ENCODE results near the gene EIPR1.

EIPR1 gene

GRCh38 chr2:3217646-3218045 lies 160.0 kb downstream of the EIPR1 start:
- TF ChIP-seq EZH2 (IDR thresholded peaks at IDR 0.05) (no peak), FOXP2 (optimal IDR thresholded peaks at IDR 0.05; ENCODE audit: control extremely low read depth, extremely low read length, insufficient read depth) (no peak), POLR2AphosphoS5 (IDR thresholded peaks at IDR 0.05; ENCODE audit: borderline replicate concordance, low read depth, low read length) (no peak)
- no peak for DNase-seq (ENCODE audit: low read depth, low spot score)
- Histone ChIP-seq H3K9ac (ENCODE audit: insufficient read length) (no peak overlapping the region), H3K36me3 (ENCODE audit: insufficient read depth, low read length) (no peaks in the 10 kb centered on the region), H3K4me3 (no peak overlapping the region), H3K27ac (no peak overlapping the region), H3K9me3 (ENCODE audit: low read depth, low read length) (no peaks in the 10 kb centered on the region)

GRCh38 chr2:3216841-3217495 lies 160.7 kb downstream of the EIPR1 start:
- Histone ChIP-seq H3K9me3 (ENCODE audit: low read depth, low read length) (no peaks in the 10 kb centered on the region), H3K36me3 (ENCODE audit: insufficient read depth, low read length) (no peaks in the 10 kb centered on the region)
- TF ChIP-seq EZH2 (IDR thresholded peaks at IDR 0.05) (no peak), POLR2AphosphoS5 (IDR thresholded peaks at IDR 0.05; ENCODE audit: borderline replicate concordance, low read depth, low read length) (no peak), FOXP2 (optimal IDR thresholded peaks at IDR 0.05; ENCODE audit: control extremely low read depth, extremely low read length, insufficient read depth) (no peak)

GRCh38 chr2:3214806-3215404 lies 162.7 kb downstream of the EIPR1 start:
- no peak for DNase-seq (ENCODE audit: low read depth, low spot score)
- H3K4me3 ChIP-seq, result no peak overlapping the region
- TF ChIP-seq FOXP2 (optimal IDR thresholded peaks at IDR 0.05; ENCODE audit: control extremely low read depth, extremely low read length, insufficient read depth) (no peak), EZH2 (IDR thresholded peaks at IDR 0.05) (no peak), POLR2AphosphoS5 (IDR thresholded peaks at IDR 0.05; ENCODE audit: borderline replicate concordance, low read depth, low read length) (no peak)
- no peak overlapping the region for H3K27ac ChIP-seq
- no peaks in the 10 kb centered on the region for H3K36me3 ChIP-seq (ENCODE audit: insufficient read depth, low read length)
- H3K9ac ChIP-seq (ENCODE audit: insufficient read length), result no peak overlapping the region
- H3K9me3 ChIP-seq (ENCODE audit: low read depth, low read length), result no peaks in the 10 kb centered on the region

More at GRCh38 chr2:3216841-3217495, 160.7 kb downstream of the EIPR1 start:
- no peak overlapping the region for H3K4me3 ChIP-seq
- H3K9ac ChIP-seq (ENCODE audit: insufficient read length), result no peak overlapping the region
- no peak overlapping the region for H3K27ac ChIP-seq
- no peak for DNase-seq (ENCODE audit: low read depth, low spot score)

GRCh38 chr2:3214065-3214464 lies 163.6 kb downstream of the EIPR1 start:
- H3K36me3 ChIP-seq (ENCODE audit: insufficient read depth, low read length), result no peaks in the 10 kb centered on the region
- no peak overlapping the region for H3K9ac ChIP-seq (ENCODE audit: insufficient read length)
- DNase-seq (ENCODE audit: low read depth, low spot score), result no peak
- no peak overlapping the region for H3K27ac ChIP-seq
- H3K9me3 ChIP-seq (ENCODE audit: low read depth, low read length), result no peaks in the 10 kb centered on the region
- H3K4me3 ChIP-seq, result no peak overlapping the region
- TF ChIP-seq POLR2AphosphoS5 (IDR thresholded peaks at IDR 0.05; ENCODE audit: borderline replicate concordance, low read depth, low read length), result no peak
- TF ChIP-seq FOXP2 (optimal IDR thresholded peaks at IDR 0.05; ENCODE audit: control extremely low read depth, extremely low read length, insufficient read depth), result no peak
- TF ChIP-seq EZH2 (IDR thresholded peaks at IDR 0.05), result no peak

- Histone ChIP-seq H3K27ac (no peak overlapping the region), H3K9me3 (ENCODE audit: low read depth, low read length) (no peaks in the 10 kb centered on the region)
- DNase-seq (ENCODE audit: low read depth, low spot score), result no peak
Observed at GRCh38 chr2:3212984-3213383, 164.6 kb downstream of the EIPR1 start.

GRCh38 chr2:3212061-3212362 lies 165.6 kb downstream of the EIPR1 start:
- Histone ChIP-seq H3K9me3 (ENCODE audit: low read depth, low read length) (no peaks in the 10 kb centered on the region), H3K9ac (ENCODE audit: insufficient read length) (no peak overlapping the region), H3K36me3 (ENCODE audit: insufficient read depth, low read length) (no peaks in the 10 kb centered on the region), H3K27ac (no peak overlapping the region), H3K4me3 (no peak overlapping the region)
- TF ChIP-seq EZH2 (IDR thresholded peaks at IDR 0.05) (no peak), POLR2AphosphoS5 (IDR thresholded peaks at IDR 0.05; ENCODE audit: borderline replicate concordance, low read depth, low read length) (no peak), FOXP2 (optimal IDR thresholded peaks at IDR 0.05; ENCODE audit: control extremely low read depth, extremely low read length, insufficient read depth) (no peak)
- DNase-seq (ENCODE audit: low read depth, low spot score), result no peak

More at GRCh38 chr2:3212984-3213383, 164.6 kb downstream of the EIPR1 start:
- TF ChIP-seq POLR2AphosphoS5 (IDR thresholded peaks at IDR 0.05; ENCODE audit: borderline replicate concordance, low read depth, low read length), result no peak
- TF ChIP-seq EZH2 (IDR thresholded peaks at IDR 0.05), result no peak
- TF ChIP-seq FOXP2 (optimal IDR thresholded peaks at IDR 0.05; ENCODE audit: control extremely low read depth, extremely low read length, insufficient read depth), result no peak
- Histone ChIP-seq H3K4me3 (no peak overlapping the region), H3K9ac (ENCODE audit: insufficient read length) (no peak overlapping the region), H3K36me3 (ENCODE audit: insufficient read depth, low read length) (no peaks in the 10 kb centered on the region)

GRCh38 chr2:3211256-3212060 lies 166.2 kb downstream of the EIPR1 start:
- TF ChIP-seq POLR2AphosphoS5 (IDR thresholded peaks at IDR 0.05; ENCODE audit: borderline replicate concordance, low read depth, low read length) (no peak), FOXP2 (optimal IDR thresholded peaks at IDR 0.05; ENCODE audit: control extremely low read depth, extremely low read length, insufficient read depth) (no peak), EZH2 (IDR thresholded peaks at IDR 0.05) (no peak)
- no peak for DNase-seq (ENCODE audit: low read depth, low spot score)

GRCh38 chr2:3210257-3210656 lies 167.4 kb downstream of the EIPR1 start:
- Histone ChIP-seq H3K9ac (ENCODE audit: insufficient read length) (no peak overlapping the region), H3K9me3 (ENCODE audit: low read depth, low read length) (no peaks in the 10 kb centered on the region), H3K4me3 (no peak overlapping the region), H3K36me3 (ENCODE audit: insufficient read depth, low read length) (no peaks in the 10 kb centered on the region), H3K27ac (no peak overlapping the region)
- TF ChIP-seq EZH2 (IDR thresholded peaks at IDR 0.05) (no peak), FOXP2 (optimal IDR thresholded peaks at IDR 0.05; ENCODE audit: control extremely low read depth, extremely low read length, insufficient read depth) (no peak)
- no peak for DNase-seq (ENCODE audit: low read depth, low spot score)

More at GRCh38 chr2:3211256-3212060, 166.2 kb downstream of the EIPR1 start:
- Histone ChIP-seq H3K9ac (ENCODE audit: insufficient read length) (no peak overlapping the region), H3K36me3 (ENCODE audit: insufficient read depth, low read length) (no peaks in the 10 kb centered on the region), H3K4me3 (no peak overlapping the region), H3K9me3 (ENCODE audit: low read depth, low read length) (no peaks in the 10 kb centered on the region), H3K27ac (no peak overlapping the region)

All from SK-N-MC (cell line).